Measurements from ENCODE around the gene YDJC.

DNA sequence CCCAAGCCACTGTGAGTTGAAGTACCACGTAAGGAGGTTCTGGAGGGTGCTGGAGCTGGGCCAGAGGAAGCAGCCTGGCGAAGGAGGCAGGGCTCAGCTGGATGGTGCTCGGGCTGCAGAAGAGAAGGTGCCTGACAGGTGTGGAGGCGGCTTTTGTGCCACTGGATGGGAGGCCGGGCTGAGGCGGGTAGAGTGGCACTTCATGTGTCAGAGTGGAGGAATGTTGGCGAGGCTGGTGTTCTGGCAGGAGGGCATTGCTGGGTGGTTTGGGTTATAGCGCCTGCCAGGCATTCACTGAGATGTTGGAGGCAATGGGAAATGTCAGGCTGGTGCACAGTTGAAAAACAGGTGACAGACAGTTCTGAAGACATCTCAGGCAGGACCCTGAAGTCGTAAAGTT is 38.1 kb downstream of the YDJC start:
- TF ChIP-seq POLR2A (IDR thresholded peaks at IDR 0.05; ENCODE audit: control extremely low read depth in 1 of 2, low read depth in 2 of 2, low read length in 2 of 2) (no peak), CTCF (IDR thresholded peaks at IDR 0.05; ENCODE audit: control extremely low read depth in 1 of 3, insufficient read depth in 1 of 3, low read depth in 1 of 3, low read length in 3 of 3) (no peak), TEAD4 (IDR thresholded peaks at IDR 0.05; ENCODE audit: low read depth, low read length) (no peak), ASH2L (IDR thresholded peaks at IDR 0.05; ENCODE audit: low read length) (no peak), EZH2 (IDR thresholded peaks at IDR 0.05; ENCODE audit: low read depth, low read length, severe bottlenecking) (no peak), POLR2AphosphoS5 (IDR thresholded peaks at IDR 0.05; ENCODE audit: low read depth, low read length) (no peak), CEBPB (IDR thresholded peaks at IDR 0.05; ENCODE audit: low read depth, low read length) (no peak), EP300 (IDR thresholded peaks at IDR 0.05; ENCODE audit: borderline replicate concordance in 1 of 2, low read depth in 2 of 2, low read length in 2 of 2) (no peak), ZNF274 (IDR thresholded peaks at IDR 0.05; ENCODE audit: borderline replicate concordance, extremely low read depth, low read length) (no peak), CHD2 (IDR thresholded peaks at IDR 0.05; ENCODE audit: low read length) (no peak), TBP (IDR thresholded peaks at IDR 0.05; ENCODE audit: low read depth, low read length) (no peak), CBX8 (IDR thresholded peaks at IDR 0.05; ENCODE audit: borderline replicate concordance, low read depth, low read length) (no peak), RFX5 (IDR thresholded peaks at IDR 0.05; ENCODE audit: borderline replicate concordance, low read depth, low read length) (no peak), BCL11A (IDR thresholded peaks at IDR 0.05; ENCODE audit: low read depth in 2 of 2, low read length in 2 of 2) (no peak)

Measured in H1 (cell line).